HEK293T (cell line): ENCODE results near the gene TGFBR2.

Experiments used
- ARNT ChIP-seq: fragments of 450-650 bp; IDR thresholded peaks from 2 replicates; pipeline ENCODE4 v1.6.1; 2017; ENCODE audit warnings: mild to moderate bottlenecking
- BHLHE40 ChIP-seq: fragments of 450-650 bp; IDR thresholded peaks from 2 replicates; pipeline ENCODE4 v1.6.1; 2016; ENCODE audit warnings: mild to moderate bottlenecking, moderate library complexity, borderline replicate concordance
- CTBP1 ChIP-seq: fragments of 450-650 bp; IDR thresholded peaks from 2 replicates; pipeline ENCODE4 v1.6.1; 2016; ENCODE audit warnings: borderline replicate concordance
- FOXM1 ChIP-seq: fragments of 450-650 bp; IDR thresholded peaks from 2 replicates; pipeline ENCODE4 v1.6.1; 2017; ENCODE audit warnings: mild to moderate bottlenecking, borderline replicate concordance
- HDGF ChIP-seq: fragments of 450-650 bp; IDR thresholded peaks from 2 replicates; pipeline ENCODE4 v1.6.1; 2017; ENCODE audit warnings: antibody characterized with exemption, borderline replicate concordance
- L3MBTL2 ChIP-seq: fragments of 450-650 bp; conservative IDR thresholded peaks from 2 replicates; pipeline ENCODE4 v1.6.1; 2016; ENCODE audit warnings: mild to moderate bottlenecking
- LEF1 ChIP-seq: fragments of 450-650 bp; IDR thresholded peaks from 2 replicates; pipeline ENCODE4 v1.6.1; 2017; ENCODE audit warnings: mild to moderate bottlenecking, borderline replicate concordance
- SP1 ChIP-seq: fragments of 450-650 bp; IDR thresholded peaks from 2 replicates; pipeline ENCODE4 v1.6.1; 2017
- SUZ12 ChIP-seq: fragments of 450-650 bp; IDR thresholded peaks from 2 replicates; pipeline ENCODE4 v1.6.1; 2016; ENCODE audit warnings: mild to moderate bottlenecking
- TARDBP ChIP-seq: fragments of 450-650 bp; IDR thresholded peaks from 2 replicates; pipeline ENCODE4 v1.6.1; 2016
- ZNF384 ChIP-seq: fragments of 450-650 bp; IDR thresholded peaks from 2 replicates; pipeline ENCODE4 v1.6.1; 2016
- TF ChIP-seq, protein P1 (sequence below): fragments of 450-650 bp; IDR thresholded peaks from 2 replicates; pipeline ENCODE4 v1.6.1; 2016

DNA sequence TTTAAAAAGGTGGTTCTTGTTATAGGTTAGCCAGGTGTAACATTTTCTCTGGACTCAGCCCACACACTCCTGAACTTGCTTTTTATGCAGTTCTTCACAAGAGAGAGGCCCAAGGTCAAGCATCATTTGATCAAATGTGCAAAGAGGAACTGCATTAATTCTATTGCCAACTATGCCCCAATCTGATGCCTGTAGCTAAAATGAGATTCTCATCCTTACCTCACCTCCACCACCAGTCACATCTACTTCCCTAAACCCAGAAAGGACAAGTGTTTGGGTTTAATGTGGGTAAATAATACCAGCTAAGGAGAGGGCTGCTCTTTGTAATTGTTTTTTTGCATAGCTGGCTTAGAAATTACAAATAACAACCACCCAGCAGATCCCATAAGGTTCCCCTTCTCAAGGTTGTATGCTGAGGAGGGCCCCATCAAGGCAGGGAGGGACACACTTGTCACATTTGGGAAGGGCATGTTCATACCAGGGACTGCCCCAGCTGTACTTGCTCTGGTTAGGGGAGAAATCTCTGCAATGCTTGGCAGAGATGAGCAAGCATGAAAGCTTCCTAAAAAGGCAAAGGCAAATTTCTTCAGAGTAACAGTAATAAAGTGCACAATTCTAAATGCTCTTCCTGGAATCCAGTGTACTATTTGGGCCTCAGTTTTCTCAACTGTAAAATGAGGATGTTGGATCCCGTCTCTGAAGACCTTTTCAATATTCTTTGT, 76.2 kb downstream of the TGFBR2 start:
- no peak for TF ChIP-seq SUZ12
- no peak for TF ChIP-seq LEF1
- TF ChIP-seq FOXM1, result no peak
- no peak for TF ChIP-seq BHLHE40
- TF ChIP-seq TARDBP, result no peak
- no peak for TF ChIP-seq SP1
- no peak for TF ChIP-seq CTBP1
- TF ChIP-seq ZNF384, result no peak
- TF ChIP-seq, protein P1, sequence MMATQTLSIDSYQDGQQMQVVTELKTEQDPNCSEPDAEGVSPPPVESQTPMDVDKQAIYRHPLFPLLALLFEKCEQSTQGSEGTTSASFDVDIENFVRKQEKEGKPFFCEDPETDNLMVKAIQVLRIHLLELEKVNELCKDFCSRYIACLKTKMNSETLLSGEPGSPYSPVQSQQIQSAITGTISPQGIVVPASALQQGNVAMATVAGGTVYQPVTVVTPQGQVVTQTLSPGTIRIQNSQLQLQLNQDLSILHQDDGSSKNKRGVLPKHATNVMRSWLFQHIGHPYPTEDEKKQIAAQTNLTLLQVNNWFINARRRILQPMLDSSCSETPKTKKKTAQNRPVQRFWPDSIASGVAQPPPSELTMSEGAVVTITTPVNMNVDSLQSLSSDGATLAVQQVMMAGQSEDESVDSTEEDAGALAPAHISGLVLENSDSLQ, result no peak
- no peak for TF ChIP-seq L3MBTL2
- no peak for TF ChIP-seq HDGF
- no peak for TF ChIP-seq ARNT
